NCI-H82 (cell line): ENCODE results near the gene OVCH2.
A peak's percentile ranks its signal among the peaks of the same experiment; 100 is the strongest.

Source experiments
- DNase-seq: peaks from one replicate; lab custom pipeline; 2025; lab: John Stamatoyannopoulos, UW

Gene OVCH2

DNA sequence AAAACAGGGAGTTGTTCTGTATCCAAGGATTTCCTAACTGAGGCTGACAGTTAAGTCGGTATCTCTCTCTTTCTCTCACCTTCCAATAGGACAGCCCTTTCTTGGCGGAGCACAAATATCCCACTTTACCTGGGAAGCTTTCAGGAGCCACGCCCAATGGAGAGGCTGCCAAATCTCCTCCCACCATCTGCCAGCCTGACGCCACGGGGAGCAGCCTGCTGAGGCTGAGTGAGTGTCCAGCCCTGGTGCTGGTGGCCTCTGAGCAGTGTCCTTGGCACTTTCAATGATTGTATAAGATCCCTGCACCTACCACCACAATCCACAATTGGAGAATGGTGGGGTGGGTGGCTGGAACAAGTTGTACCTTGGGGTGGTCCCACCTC, 66.6 kb downstream of the OVCH2 start:
- DNase-seq, result peak; percentile 39
